Fibroblast of skin of scalp (primary cell): ENCODE data around the gene CCDC93.
A peak's percentile ranks its signal among the peaks of the same experiment; 100 is the strongest.
"Not testable (repeated sequence)": the region's sequence is repeated elsewhere in the genome, so short reads cannot be mapped to it uniquely, and the experiment has no call there.

Experiments
- DNase-seq: peaks from one replicate; pipeline ENCODE4 v3.0.0-alpha.2; 2013

CCDC93 gene

DNA sequence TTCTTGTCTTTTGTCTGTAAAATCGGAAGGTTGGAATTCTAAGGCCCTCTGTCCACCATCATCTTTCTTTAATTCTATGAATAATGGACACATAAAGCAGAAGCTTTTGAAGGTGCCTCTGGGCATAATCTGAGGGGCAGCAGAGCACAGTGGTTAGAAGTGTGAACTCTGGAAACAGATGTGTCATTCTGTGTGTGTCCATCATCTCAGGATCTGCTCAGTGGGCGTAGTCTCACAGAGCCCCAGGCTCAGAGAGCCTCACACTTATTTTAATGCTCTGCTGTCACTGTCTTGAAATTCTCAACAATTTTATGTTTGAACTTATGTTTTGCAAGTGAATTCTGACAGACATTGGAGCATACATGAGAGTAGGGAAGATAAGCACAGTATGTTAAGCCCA, 31.0 kb upstream of the CCDC93 start:
- DNase-seq: no peak

DNA sequence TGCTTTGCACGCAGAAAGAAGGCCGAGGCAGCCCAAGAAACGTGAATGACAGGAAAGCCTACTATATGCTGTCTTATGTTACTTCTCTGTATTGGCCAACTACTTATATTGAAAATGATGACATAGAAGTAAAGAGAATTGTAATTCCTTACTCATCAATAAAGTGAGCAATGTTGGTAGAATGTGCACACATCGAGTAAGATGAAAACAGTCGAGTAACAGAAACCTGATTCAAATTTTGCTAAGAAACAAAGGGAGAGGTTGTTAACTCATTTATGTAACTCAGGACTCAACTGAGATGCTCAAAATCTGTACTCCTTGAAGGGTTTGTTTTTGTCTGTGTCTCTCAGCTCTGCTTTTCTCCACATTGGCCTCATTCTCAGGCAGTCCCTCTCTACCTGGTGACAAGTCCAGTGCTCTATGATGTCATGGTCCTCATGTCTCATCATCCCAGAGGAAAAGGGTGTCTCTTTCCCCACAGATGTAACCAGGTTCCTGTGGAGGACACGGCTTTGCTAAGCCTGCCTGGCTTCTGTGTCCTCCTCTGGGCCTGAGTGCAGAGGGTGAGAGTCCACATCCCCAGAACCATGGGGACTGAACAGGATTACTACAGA, 30.3 kb upstream of the CCDC93 start:
- no peak for DNase-seq

DNA sequence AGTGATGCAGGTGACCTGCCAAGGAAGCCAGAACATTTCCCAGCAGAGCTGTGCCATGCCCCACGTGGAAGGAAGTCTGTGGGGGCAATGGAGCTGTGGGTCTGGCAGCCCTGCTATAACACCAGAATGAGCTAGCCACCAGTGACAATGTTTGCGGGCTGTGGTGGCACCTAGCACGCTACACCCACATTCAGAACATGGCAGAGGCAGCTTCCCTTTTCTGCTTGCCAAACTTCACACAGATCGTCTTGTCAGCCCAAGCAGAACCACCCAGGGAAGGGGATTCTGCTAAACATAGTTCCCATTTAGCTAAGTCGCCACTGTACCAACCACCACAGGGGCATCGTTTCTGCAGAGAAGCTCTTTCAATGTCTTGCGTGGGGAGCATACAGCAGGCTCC, 27.0 kb upstream of the CCDC93 start:
- DNase-seq: no peak

- DNase-seq: peak; percentile 33
Observed at GRCh38 chr2:118032169-118033013, 18.5 kb upstream of the CCDC93 start.

DNA sequence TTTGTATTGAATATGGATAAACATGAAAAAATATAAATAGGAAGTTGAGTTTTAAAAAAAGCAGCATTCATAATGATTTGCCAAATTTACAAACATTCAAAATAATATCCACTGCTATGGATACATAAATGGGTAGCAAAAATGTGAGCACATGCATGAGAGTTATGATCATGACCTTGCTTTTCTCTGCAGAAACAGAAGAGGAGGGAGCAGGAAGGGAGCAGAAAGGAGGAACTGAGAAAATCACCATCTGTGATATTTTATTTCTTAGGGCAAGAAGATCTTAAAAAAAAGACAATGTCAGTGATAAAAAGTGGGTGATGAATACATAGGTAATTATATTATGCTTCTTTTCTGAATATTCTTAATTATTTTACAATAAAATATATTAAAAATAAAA, 17.7 kb upstream of the CCDC93 start:
- no peak for DNase-seq

GRCh38 chr2:118029025-118029424, 15.2 kb upstream of the CCDC93 start:
- DNase-seq: no peak

GRCh38 chr2:118021356-118021755, 7.5 kb upstream of the CCDC93 start:
- no peak for DNase-seq

- DNase-seq: no peak
Observed at GRCh38 chr2:118019821-118020220, 6.0 kb upstream of the CCDC93 start.

- no peak for DNase-seq
Observed at GRCh38 chr2:118016911-118017310, 3.0 kb upstream of the CCDC93 start.

DNA sequence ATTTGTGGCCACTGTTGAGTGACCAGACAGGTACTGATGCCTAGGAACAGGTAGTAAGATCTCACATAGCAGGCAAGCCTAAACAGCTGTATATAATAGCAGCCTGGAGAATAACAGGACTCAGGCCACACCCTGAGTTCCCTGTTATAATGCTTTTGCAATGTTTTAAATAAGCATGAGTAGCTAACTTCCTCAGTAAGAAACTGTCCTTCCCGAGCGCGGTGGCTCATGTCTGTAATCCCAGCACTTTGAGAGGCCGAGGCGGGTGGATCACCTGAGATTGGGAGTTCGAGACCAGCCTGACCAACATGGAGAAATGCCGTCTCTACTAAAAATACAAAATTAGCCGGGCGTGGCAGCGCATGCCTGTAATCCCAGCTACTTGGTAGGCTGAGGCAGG, 1.9 kb upstream of the CCDC93 start:
- DNase-seq: not testable (repeated sequence)

GRCh38 chr2:118014492-118014824, 588 bp upstream of the CCDC93 start:
- no peak for DNase-seq

GRCh38 chr2:118013221-118013723, 598 bp downstream of the CCDC93 start:
- peak; percentile 19 for DNase-seq

- DNase-seq: no peak
Observed at GRCh38 chr2:118012778-118013177, 1.1 kb downstream of the CCDC93 start.

- DNase-seq: no peak
Observed at GRCh38 chr2:118010473-118010872, 3.4 kb downstream of the CCDC93 start.

GRCh38 chr2:118006861-118007260, 7.0 kb downstream of the CCDC93 start:
- no peak for DNase-seq

DNA sequence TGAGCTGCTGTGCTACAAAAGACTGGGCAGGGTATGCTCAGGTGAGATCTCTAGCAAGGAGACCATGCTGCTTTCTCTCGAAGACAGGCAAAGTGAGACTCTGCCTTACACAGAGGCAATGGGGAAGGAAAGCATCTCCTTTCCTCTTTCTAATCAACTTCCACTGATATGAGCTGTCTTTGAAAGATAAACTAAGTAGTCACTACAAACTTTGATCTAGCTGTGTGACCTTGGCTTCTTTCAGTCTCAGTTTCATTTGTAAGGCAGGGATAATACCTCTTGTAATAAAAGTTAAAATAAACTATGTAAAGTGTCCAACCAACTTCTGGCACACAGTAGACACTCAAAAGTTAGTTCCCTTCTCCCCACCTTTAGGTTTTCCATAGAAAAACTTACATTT, 7.5 kb downstream of the CCDC93 start:
- DNase-seq: no peak

DNA sequence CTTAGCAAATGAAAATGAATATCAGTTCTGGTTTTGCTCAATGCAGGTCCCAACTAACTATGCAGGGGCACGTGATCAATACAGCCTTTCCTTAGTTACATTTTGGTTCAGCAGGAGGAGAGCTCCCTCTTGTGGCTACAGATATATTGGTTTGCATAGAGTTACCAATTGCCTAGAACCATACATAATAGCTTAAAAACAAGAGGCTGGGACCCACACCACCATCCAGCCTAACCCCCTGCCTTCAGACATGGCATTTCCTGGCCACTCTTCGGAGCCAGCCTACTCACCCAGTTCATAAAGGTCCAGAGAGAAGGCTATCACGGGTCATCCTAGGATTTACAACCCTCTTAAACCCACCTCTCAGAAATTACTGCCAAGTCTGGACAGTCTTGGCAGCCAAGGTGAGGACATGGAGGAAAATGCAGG, 10.5 kb downstream of the CCDC93 start:
- DNase-seq: peak; percentile 82

DNA sequence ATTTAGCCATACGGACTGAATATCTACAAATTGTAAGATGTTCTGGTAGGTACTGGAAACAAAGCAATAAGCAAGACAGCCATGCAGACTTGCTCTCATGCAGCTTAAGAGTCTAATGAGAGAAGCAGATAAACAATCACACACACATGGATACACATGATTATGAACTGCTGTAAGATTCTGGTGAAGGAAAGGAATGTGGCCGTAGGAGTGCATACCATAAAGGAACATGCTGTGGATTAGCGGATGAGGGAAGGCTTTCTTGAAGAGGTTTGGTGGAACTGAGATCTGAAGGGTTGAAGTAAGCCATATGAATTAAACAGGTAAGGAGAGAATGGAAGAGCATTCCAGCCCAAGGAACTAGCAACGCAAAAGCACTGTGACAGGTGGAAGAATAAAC, 13.8 kb downstream of the CCDC93 start:
- no peak for DNase-seq

DNA sequence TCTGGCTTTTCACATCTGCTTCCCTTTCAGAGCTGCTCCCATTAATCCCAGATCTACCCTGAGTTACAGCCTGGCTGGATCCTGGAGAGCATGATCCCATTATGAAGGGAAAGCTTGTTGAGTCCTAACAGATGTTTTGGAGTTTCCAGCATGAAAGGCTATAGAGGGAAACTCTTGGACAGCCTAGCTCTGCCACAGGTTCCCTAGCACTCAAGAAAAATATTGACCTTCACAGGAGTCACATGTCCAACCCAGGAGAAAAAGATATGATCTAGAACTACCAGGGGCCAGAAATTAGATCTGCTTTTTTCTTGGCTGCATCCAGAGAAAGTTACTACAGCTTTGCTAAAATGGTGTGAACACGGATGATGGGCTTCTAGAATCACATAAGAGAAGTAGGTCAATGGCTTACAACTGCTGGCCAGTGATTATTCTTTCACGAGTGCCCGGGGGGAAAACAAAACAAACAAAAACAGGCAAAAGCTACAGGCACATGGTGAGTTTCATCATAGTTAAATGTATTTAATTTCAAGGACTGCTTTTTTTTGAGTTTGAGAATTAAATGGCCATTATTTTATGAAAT, 15.9 kb downstream of the CCDC93 start:
- no peak for DNase-seq

DNA sequence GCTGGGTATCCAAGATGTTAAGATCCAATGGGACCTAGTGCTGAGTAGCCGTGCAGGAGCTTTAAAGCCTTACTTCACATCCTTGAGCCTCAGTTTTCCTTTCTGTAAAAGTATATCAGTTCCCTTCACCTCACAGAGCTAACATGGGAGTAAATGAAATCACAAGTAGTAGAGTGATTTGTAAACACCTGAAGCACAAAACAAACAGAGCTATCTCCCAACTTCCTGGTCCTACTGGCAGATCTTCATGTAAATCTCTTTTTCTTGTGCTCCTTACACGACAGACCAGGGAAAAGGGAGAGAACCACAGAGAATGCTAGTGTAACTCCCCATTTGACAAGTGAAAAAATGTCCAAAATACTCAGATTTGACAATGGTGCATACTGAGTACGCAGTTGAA, 17.3 kb downstream of the CCDC93 start:
- no peak for DNase-seq

GRCh38 chr2:117994729-117995128, 19.1 kb downstream of the CCDC93 start:
- DNase-seq: no peak

DNA sequence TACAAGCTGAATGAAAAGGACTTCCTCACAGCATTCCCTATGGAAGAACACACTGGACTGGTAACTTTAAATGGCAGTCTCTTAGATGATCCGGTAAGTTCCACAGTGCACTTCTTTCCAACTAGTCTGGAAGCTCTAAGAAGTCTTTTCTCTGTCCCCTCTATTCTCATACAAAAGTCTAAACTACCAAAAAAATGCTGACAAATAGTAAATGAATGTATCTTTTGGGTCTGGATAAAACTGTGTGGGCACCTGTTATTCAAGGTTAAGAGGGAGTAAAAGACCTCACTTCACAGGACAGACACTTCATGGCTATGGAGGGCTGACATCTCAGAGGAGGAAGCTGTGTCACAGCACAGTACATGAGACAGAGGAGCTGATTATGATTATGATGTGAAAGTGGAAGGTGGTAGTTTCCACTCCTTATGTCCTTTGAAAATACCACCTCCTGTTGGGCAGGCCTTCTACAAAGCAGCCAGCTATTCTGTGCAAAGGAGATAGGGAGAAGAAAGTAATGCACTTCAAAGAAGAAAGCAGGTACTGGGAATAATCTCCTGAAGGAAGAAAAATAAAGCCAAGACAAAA, 23.9 kb downstream of the CCDC93 start:
- DNase-seq: no peak

DNA sequence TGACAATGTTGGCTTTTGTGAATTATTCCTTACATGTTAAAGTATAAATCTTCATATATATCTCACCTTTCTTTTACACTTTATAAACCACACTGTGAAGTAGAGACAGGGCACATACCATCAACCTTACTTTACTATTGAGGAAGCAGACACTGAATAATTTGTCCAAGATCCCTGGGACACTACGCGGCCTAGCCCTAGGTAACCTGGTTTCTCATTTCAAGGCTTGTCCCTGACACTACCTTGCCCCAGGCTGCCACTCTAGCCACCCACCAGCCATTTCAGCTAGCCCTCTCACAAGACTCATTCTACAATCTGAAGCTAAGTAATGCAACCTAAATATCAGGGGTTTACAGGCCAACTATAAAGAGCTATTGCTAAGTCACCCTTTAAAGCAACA, 26.7 kb downstream of the CCDC93 start:
- no peak for DNase-seq

DNA sequence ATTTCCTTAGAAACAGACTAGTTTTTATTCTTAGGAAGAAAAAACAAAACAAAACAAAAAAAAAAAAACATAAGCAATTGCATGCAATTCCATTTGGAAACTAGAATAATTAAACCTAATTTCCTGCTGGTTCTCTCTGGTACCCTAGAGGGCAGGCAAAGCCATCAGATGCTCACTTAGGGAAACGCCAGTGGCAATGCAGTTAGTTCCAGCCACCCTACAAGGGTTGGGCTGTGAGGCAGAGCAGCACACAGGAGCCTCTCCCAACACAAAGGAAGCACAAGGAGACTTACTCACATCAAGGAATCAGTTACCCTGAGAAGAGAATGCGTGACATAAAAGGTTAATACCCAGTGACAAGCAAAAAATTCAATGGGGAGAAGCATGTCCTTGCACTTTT, 28.8 kb downstream of the CCDC93 start:
- no peak for DNase-seq
